GM12801 (cell line): ENCODE data around the gene SDC4.

Experiments used
- TF ChIP-seq, protein P1 (sequence below): IDR thresholded peaks from one replicate; pipeline ENCODE4 v1.5.1; 2011; ENCODE audit warnings: control low read depth; ENCODE audit not compliant: insufficient read length; ENCODE audit errors: extremely low read depth

Gene SDC4

GRCh38 chr20:45288860-45289259, 59.4 kb downstream of the SDC4 start:
- TF ChIP-seq, protein P1, sequence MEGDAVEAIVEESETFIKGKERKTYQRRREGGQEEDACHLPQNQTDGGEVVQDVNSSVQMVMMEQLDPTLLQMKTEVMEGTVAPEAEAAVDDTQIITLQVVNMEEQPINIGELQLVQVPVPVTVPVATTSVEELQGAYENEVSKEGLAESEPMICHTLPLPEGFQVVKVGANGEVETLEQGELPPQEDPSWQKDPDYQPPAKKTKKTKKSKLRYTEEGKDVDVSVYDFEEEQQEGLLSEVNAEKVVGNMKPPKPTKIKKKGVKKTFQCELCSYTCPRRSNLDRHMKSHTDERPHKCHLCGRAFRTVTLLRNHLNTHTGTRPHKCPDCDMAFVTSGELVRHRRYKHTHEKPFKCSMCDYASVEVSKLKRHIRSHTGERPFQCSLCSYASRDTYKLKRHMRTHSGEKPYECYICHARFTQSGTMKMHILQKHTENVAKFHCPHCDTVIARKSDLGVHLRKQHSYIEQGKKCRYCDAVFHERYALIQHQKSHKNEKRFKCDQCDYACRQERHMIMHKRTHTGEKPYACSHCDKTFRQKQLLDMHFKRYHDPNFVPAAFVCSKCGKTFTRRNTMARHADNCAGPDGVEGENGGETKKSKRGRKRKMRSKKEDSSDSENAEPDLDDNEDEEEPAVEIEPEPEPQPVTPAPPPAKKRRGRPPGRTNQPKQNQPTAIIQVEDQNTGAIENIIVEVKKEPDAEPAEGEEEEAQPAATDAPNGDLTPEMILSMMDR = no peak

GRCh38 chr20:45288376-45288775, 59.8 kb downstream of the SDC4 start:
- TF ChIP-seq, protein P1 = no peak

GRCh38 chr20:45283551-45284057, 64.6 kb downstream of the SDC4 start:
- TF ChIP-seq, protein P1 = no peak

GRCh38 chr20:45282700-45283550, 65.3 kb downstream of the SDC4 start:
- TF ChIP-seq, protein P1 = no peak

GRCh38 chr20:45279992-45280391, 68.2 kb downstream of the SDC4 start:
- TF ChIP-seq, protein P1 = no peak

- TF ChIP-seq, protein P1 = no peak
These were observed 72.9 kb downstream of the SDC4 start for GRCh38 chr20:45275338-45275737.
